ENCODE results near the gene LYRM1. TPM values are rescaled to one million over a fixed set of nuclear protein-coding genes. Genes with fewer than 3 reads are reported as not detected.

Gene LYRM1
- total and polyA plus RNA-seq, 2 experiments from 2014 or later: 18.7 to 24.8 TPM

DNA sequence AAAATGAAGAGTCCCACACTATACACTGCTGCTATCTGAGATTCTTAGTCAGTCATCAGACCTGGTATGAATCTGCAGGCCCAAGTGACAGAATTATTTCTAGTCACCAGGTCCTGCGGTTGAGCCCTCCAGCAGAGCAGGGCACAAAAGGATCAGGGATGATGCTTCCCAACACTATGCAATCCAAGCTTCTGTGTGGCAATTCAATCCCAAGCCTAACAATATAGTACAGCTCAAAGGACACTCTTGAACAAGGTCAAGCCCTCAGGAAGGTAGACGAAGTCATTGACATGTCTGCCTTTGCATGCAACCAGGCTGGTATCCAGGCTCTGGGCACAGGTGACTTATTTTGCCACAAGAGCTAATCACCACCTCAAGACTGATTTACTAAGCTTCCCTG is 6.2 kb upstream of the LYRM1 start:
- Mint-ChIP-seq H3K36me3 (ENCODE audit: low read depth) (peaks cover 29% of the 10 kb centered on the region), H3K4me3 (no peak overlapping the region), H3K9me3 (no peaks in the 10 kb centered on the region), H3K27ac (no peak overlapping the region), H3K27me3 (ENCODE audit: insufficient read depth, low read depth, poor library complexity) (peaks cover 4% of the 10 kb centered on the region), H3K4me1 (peaks cover 30% of the 10 kb centered on the region)
- no peak for DNase-seq (ENCODE audit: low spot score)
- no peaks in the 10 kb centered on the region for H3K27me3 ChIP-seq (ENCODE audit: insufficient read depth)
- no peak overlapping the region for H3K4me2 ChIP-seq
- no peak for ATAC-seq
- H3K27ac ChIP-seq (ENCODE audit: low read depth): no peak overlapping the region
- H3K9me2 ChIP-seq (ENCODE audit: insufficient read depth): no peaks in the 10 kb centered on the region
- H3K36me3 ChIP-seq (ENCODE audit: insufficient read depth): peaks cover 10% of the 10 kb centered on the region
- TF ChIP-seq ZNF114 (CRISPR knock-in tag; IDR thresholded peaks at IDR 0.05) (no peak), STAT1 (IDR thresholded peaks at IDR 0.05; ENCODE audit: unreplicated experiment) (no peak)
- no peaks in the 10 kb centered on the region for H3F3A ChIP-seq (replicated peaks; ENCODE audit: low read depth)
- H4K20me1 ChIP-seq (replicated peaks; ENCODE audit: insufficient read depth): peaks cover 23% of the 10 kb centered on the region
- H2AFZ ChIP-seq: no peak overlapping the region
- peaks cover 26% of the 10 kb centered on the region for H3K4me1 ChIP-seq (ENCODE audit: insufficient read depth)
- no peak overlapping the region for H3K4me3 ChIP-seq
- H3K79me2 ChIP-seq (replicated peaks; ENCODE audit: insufficient read depth): peaks cover 95% of the 10 kb centered on the region

DNA sequence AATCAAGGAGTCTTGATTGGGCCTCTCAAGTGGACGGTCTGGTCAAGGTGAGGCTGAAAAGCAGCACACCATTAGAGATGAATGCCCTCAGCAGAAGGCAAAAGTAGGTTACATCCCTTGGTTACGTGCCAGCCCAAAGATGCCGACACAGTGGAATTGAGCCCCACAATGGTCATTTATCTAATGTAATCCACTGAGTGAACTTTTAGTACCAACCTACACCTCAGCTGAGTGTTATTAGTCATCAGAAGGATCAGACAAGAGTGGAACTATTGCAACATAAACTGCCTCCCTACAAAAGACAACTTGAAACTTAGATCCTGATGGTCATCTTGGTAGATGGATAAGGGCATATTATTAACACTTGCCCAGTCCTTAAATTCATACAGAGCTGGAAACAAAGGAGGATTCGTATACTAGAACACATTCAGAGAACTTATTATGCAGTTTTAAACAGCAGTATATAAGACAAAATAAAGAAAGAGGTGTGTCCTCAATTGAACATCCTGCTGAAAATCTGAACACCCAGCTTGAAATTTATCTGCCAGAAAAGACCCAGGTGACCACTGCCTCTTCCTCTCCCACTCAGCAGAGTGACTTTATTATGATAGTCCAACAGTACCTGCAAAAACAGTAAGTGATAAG is 3.2 kb upstream of the LYRM1 start:
- H3K4me3 Mint-ChIP-seq: no peak overlapping the region
- Histone ChIP-seq H3K4me2 (no peak overlapping the region), H2AFZ (no peak overlapping the region), H4K20me1 (replicated peaks; ENCODE audit: insufficient read depth) (peaks cover 25% of the 10 kb centered on the region), H3K9me2 (ENCODE audit: insufficient read depth) (no peaks in the 10 kb centered on the region), H3F3A (replicated peaks; ENCODE audit: low read depth) (no peaks in the 10 kb centered on the region), H3K36me3 (ENCODE audit: insufficient read depth) (peaks cover 6% of the 10 kb centered on the region), H3K79me2 (replicated peaks; ENCODE audit: insufficient read depth) (peaks cover 84% of the 10 kb centered on the region), H3K4me3 (no peak overlapping the region), H3K27me3 (ENCODE audit: insufficient read depth) (no peaks in the 10 kb centered on the region), H3K4me1 (ENCODE audit: insufficient read depth) (peaks cover 21% of the 10 kb centered on the region), H3K27ac (ENCODE audit: low read depth) (no peak overlapping the region; the same call in 1 of the 2 replicates)
- no peak for ATAC-seq
- H3K9me3 Mint-ChIP-seq: peaks cover 2% of the 10 kb centered on the region; the same call in 1 of the 3 replicates
- H3K27ac Mint-ChIP-seq: no peak overlapping the region
- H3K27me3 Mint-ChIP-seq (ENCODE audit: insufficient read depth, low read depth, poor library complexity): peaks cover 5% of the 10 kb centered on the region
- peaks cover 28% of the 10 kb centered on the region for H3K4me1 Mint-ChIP-seq
- H3K36me3 Mint-ChIP-seq (ENCODE audit: low read depth): peaks cover 22% of the 10 kb centered on the region
- DNase-seq (ENCODE audit: low spot score): no peak
- TF ChIP-seq POLR2AphosphoS5 (IDR thresholded peaks at IDR 0.05; ENCODE audit: low read depth) (no peak), EZH2phosphoT487 (IDR thresholded peaks at IDR 0.05; ENCODE audit: unreplicated experiment) (no peak), JUNB (IDR thresholded peaks at IDR 0.05; ENCODE audit: unreplicated experiment) (no peak), STAT1 (IDR thresholded peaks at IDR 0.05; ENCODE audit: unreplicated experiment) (no peak), CREB1 (CRISPR knock-in tag; IDR thresholded peaks at IDR 0.05; ENCODE audit: low read depth) (no peak), ZNF114 (CRISPR knock-in tag; IDR thresholded peaks at IDR 0.05) (no peak), EZH2 (IDR thresholded peaks at IDR 0.05; ENCODE audit: low read depth, unreplicated experiment) (no peak)
- TF ChIP-seq, protein P1, sequence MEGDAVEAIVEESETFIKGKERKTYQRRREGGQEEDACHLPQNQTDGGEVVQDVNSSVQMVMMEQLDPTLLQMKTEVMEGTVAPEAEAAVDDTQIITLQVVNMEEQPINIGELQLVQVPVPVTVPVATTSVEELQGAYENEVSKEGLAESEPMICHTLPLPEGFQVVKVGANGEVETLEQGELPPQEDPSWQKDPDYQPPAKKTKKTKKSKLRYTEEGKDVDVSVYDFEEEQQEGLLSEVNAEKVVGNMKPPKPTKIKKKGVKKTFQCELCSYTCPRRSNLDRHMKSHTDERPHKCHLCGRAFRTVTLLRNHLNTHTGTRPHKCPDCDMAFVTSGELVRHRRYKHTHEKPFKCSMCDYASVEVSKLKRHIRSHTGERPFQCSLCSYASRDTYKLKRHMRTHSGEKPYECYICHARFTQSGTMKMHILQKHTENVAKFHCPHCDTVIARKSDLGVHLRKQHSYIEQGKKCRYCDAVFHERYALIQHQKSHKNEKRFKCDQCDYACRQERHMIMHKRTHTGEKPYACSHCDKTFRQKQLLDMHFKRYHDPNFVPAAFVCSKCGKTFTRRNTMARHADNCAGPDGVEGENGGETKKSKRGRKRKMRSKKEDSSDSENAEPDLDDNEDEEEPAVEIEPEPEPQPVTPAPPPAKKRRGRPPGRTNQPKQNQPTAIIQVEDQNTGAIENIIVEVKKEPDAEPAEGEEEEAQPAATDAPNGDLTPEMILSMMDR (conservative IDR thresholded peaks at IDR 0.05; ENCODE audit: low read depth in 2 of 2): no peak
- TF ChIP-seq, protein P2, sequence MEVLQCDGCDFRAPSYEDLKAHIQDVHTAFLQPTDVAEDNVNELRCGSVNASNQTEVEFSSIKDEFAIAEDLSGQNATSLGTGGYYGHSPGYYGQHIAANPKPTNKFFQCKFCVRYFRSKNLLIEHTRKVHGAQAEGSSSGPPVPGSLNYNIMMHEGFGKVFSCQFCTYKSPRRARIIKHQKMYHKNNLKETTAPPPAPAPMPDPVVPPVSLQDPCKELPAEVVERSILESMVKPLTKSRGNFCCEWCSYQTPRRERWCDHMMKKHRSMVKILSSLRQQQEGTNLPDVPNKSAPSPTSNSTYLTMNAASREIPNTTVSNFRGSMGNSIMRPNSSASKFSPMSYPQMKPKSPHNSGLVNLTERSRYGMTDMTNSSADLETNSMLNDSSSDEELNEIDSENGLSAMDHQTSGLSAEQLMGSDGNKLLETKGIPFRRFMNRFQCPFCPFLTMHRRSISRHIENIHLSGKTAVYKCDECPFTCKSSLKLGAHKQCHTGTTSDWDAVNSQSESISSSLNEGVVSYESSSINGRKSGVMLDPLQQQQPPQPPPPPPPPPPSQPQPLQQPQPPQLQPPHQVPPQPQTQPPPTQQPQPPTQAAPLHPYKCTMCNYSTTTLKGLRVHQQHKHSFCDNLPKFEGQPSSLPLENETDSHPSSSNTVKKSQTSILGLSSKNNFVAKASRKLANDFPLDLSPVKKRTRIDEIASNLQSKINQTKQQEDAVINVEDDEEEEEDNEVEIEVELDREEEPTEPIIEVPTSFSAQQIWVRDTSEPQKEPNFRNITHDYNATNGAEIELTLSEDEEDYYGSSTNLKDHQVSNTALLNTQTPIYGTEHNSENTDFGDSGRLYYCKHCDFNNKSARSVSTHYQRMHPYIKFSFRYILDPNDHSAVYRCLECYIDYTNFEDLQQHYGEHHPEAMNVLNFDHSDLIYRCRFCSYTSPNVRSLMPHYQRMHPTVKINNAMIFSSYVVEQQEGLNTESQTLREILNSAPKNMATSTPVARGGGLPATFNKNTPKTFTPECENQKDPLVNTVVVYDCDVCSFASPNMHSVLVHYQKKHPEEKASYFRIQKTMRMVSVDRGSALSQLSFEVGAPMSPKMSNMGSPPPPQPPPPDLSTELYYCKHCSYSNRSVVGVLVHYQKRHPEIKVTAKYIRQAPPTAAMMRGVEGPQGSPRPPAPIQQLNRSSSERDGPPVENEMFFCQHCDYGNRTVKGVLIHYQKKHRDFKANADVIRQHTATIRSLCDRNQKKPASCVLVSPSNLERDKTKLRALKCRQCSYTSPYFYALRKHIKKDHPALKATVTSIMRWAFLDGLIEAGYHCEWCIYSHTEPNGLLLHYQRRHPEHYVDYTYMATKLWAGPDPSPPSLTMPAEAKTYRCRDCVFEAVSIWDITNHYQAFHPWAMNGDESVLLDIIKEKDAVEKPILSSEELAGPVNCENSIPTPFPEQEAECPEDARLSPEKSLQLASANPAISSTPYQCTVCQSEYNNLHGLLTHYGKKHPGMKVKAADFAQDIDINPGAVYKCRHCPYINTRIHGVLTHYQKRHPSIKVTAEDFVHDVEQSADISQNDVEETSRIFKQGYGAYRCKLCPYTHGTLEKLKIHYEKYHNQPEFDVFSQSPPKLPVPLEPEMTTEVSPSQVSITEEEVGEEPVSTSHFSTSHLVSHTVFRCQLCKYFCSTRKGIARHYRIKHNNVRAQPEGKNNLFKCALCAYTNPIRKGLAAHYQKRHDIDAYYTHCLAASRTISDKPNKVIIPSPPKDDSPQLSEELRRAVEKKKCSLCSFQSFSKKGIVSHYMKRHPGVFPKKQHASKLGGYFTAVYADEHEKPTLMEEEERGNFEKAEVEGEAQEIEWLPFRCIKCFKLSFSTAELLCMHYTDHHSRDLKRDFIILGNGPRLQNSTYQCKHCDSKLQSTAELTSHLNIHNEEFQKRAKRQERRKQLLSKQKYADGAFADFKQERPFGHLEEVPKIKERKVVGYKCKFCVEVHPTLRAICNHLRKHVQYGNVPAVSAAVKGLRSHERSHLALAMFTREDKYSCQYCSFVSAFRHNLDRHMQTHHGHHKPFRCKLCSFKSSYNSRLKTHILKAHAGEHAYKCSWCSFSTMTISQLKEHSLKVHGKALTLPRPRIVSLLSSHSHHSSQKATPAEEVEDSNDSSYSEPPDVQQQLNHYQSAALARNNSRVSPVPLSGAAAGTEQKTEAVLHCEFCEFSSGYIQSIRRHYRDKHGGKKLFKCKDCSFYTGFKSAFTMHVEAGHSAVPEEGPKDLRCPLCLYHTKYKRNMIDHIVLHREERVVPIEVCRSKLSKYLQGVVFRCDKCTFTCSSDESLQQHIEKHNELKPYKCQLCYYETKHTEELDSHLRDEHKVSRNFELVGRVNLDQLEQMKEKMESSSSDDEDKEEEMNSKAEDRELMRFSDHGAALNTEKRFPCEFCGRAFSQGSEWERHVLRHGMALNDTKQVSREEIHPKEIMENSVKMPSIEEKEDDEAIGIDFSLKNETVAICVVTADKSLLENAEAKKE (CRISPR knock-in tag; IDR thresholded peaks at IDR 0.05): no peak
- TF ChIP-seq, protein P3, sequence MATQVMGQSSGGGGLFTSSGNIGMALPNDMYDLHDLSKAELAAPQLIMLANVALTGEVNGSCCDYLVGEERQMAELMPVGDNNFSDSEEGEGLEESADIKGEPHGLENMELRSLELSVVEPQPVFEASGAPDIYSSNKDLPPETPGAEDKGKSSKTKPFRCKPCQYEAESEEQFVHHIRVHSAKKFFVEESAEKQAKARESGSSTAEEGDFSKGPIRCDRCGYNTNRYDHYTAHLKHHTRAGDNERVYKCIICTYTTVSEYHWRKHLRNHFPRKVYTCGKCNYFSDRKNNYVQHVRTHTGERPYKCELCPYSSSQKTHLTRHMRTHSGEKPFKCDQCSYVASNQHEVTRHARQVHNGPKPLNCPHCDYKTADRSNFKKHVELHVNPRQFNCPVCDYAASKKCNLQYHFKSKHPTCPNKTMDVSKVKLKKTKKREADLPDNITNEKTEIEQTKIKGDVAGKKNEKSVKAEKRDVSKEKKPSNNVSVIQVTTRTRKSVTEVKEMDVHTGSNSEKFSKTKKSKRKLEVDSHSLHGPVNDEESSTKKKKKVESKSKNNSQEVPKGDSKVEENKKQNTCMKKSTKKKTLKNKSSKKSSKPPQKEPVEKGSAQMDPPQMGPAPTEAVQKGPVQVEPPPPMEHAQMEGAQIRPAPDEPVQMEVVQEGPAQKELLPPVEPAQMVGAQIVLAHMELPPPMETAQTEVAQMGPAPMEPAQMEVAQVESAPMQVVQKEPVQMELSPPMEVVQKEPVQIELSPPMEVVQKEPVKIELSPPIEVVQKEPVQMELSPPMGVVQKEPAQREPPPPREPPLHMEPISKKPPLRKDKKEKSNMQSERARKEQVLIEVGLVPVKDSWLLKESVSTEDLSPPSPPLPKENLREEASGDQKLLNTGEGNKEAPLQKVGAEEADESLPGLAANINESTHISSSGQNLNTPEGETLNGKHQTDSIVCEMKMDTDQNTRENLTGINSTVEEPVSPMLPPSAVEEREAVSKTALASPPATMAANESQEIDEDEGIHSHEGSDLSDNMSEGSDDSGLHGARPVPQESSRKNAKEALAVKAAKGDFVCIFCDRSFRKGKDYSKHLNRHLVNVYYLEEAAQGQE (IDR thresholded peaks at IDR 0.05; ENCODE audit: unreplicated experiment): no peak
